Measurements from ENCODE around the gene IKBKE. TPM values are rescaled to one million over a fixed set of nuclear protein-coding genes. Genes with fewer than 3 reads are reported as not detected.

The IKBKE gene
- total RNA-seq, 2 donors from 2014 or later = 21.0 to 21.1 TPM

DNA sequence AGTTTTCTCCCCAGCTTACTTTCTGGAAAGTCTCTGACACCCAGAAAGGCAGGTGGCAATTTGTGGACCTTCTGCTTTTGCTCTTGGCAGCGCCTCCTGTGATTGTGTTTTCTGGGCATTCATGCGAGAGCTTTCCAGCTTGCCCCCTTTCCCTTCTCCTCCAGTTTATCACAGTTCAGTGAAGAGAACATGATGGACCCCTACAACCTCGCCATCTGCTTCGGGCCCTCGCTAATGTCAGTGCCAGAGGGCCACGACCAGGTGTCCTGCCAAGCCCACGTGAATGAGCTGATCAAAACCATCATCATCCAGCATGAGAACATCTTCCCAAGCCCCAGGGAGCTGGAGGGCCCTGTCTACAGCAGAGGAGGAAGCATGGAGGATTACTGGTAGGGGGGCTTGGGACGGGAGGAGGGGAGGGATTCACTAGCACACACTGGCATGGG, 24.3 kb upstream of the IKBKE start:
- H3K36me3 Mint-ChIP-seq (ENCODE audit: insufficient read depth in 2 of 2) = peaks cover 0 to 13% of the 10 kb centered on the region in 2 donors
- H3K4me1 Mint-ChIP-seq (ENCODE audit: low read depth) = peaks cover 11% of the 10 kb centered on the region
- H3K27me3 Mint-ChIP-seq (ENCODE audit: low read depth) = no peaks in the 10 kb centered on the region

GRCh38 chr1:206446688-206447421, 23.4 kb upstream of the IKBKE start:
- no peak overlapping the region for H3K4me3 Mint-ChIP-seq
- no peaks in the 10 kb centered on the region for H3K9me3 Mint-ChIP-seq
- DNase-seq (no peak), ATAC-seq (replicated peaks in 1 of 2) (no peak)
- no peaks in the 10 kb centered on the region for H3K27me3 Mint-ChIP-seq (ENCODE audit: low read depth)
- H3K36me3 Mint-ChIP-seq (ENCODE audit: insufficient read depth in 2 of 2) = peaks cover 0 to 12% of the 10 kb centered on the region in 2 donors
- no peak overlapping the region for H3K27ac Mint-ChIP-seq
- peaks cover 9% of the 10 kb centered on the region for H3K4me1 Mint-ChIP-seq (ENCODE audit: low read depth)

More for the DNA sequence above, 24.3 kb upstream of the IKBKE start:
- H3K9me3 Mint-ChIP-seq = no peaks in the 10 kb centered on the region
- ATAC-seq (replicated peaks in 1 of 2) (no peak), DNase-seq (no peak)
- H3K27ac Mint-ChIP-seq = no peak overlapping the region
- H3K4me3 Mint-ChIP-seq = no peak overlapping the region

- no peak overlapping the region for H3K27ac Mint-ChIP-seq
- H3K27me3 Mint-ChIP-seq (ENCODE audit: low read depth) = no peaks in the 10 kb centered on the region
- H3K36me3 Mint-ChIP-seq (ENCODE audit: insufficient read depth in 2 of 2) = peaks cover 0 to 12% of the 10 kb centered on the region in 2 donors
- no peaks in the 10 kb centered on the region for H3K9me3 Mint-ChIP-seq
- DNase-seq = no peak
- H3K4me3 Mint-ChIP-seq = no peak overlapping the region
- no peak for ATAC-seq (replicated peaks in 1 of 2)
- peaks cover 9% of the 10 kb centered on the region for H3K4me1 Mint-ChIP-seq (ENCODE audit: low read depth)
These were observed 22.9 kb upstream of the IKBKE start for GRCh38 chr1:206447422-206447765.

GRCh38 chr1:206447792-206448191, 22.5 kb upstream of the IKBKE start:
- H3K4me3 Mint-ChIP-seq = no peak overlapping the region
- H3K27ac Mint-ChIP-seq = no peak overlapping the region
- peaks cover 9% of the 10 kb centered on the region for H3K4me1 Mint-ChIP-seq (ENCODE audit: low read depth)
- DNase-seq (no peak), ATAC-seq (replicated peaks in 1 of 2) (no peak)
- peaks cover 0 to 12% of the 10 kb centered on the region in 2 donors for H3K36me3 Mint-ChIP-seq (ENCODE audit: insufficient read depth in 2 of 2)
- H3K9me3 Mint-ChIP-seq = no peaks in the 10 kb centered on the region
- H3K27me3 Mint-ChIP-seq (ENCODE audit: low read depth) = no peaks in the 10 kb centered on the region

DNA sequence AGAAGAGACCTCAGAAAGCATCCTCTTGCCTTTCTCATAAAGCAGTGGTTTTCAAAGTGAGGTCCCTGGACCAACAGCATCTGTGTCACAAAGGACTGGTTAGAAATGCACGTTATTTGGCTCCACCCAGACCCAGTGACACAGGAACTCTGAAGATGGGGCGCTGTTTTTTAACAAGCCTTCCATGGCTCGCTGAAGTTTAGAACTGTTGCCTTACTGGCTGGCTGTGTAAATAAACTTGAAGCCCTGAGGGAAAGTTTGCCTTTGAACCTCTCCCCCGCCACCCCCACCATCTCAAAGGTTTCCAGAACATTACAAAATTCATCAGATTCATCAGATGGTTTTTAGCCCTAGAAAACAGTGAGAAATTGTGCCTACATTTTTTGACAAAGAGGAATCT, 21.8 kb upstream of the IKBKE start:
- Mint-ChIP-seq H3K9me3 (no peaks in the 10 kb centered on the region), H3K4me3 (no peak overlapping the region), H3K4me1 (ENCODE audit: low read depth) (peaks cover 9% of the 10 kb centered on the region), H3K27me3 (ENCODE audit: low read depth) (no peaks in the 10 kb centered on the region), H3K27ac (no peak overlapping the region), H3K36me3 (ENCODE audit: insufficient read depth in 2 of 2) (peaks cover 0 to 12% of the 10 kb centered on the region in 2 donors)
- DNase-seq (no peak), ATAC-seq (replicated peaks in 1 of 2) (no peak)

DNA sequence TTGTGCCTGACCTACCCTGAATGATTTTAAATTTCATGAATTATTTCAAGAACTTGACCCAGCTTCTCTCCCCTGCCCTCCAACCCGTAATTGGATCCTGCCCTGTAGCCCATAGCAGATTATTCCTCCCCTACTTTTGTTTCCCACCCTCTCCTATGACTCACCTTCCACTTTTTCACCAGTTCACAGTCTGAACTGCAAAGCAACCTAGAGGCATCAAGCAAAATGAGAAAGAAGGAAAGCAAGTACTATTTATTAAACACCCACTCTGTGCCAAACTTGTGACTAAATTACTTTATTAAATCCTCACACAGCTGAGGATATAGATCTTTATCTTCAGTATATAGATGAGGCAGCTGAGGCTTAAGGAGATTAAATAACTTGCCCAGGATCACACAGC, 20.7 kb upstream of the IKBKE start:
- ATAC-seq (replicated peaks in 1 of 2) (no peak), DNase-seq (no peak)
- H3K36me3 Mint-ChIP-seq (ENCODE audit: insufficient read depth in 2 of 2) = peaks cover 0 to 13% of the 10 kb centered on the region in 2 donors
- no peaks in the 10 kb centered on the region for H3K27me3 Mint-ChIP-seq (ENCODE audit: low read depth)
- H3K27ac Mint-ChIP-seq = no peak overlapping the region
- peaks cover 9% of the 10 kb centered on the region for H3K4me1 Mint-ChIP-seq (ENCODE audit: low read depth)
- no peaks in the 10 kb centered on the region for H3K9me3 Mint-ChIP-seq
- no peak overlapping the region for H3K4me3 Mint-ChIP-seq

DNA sequence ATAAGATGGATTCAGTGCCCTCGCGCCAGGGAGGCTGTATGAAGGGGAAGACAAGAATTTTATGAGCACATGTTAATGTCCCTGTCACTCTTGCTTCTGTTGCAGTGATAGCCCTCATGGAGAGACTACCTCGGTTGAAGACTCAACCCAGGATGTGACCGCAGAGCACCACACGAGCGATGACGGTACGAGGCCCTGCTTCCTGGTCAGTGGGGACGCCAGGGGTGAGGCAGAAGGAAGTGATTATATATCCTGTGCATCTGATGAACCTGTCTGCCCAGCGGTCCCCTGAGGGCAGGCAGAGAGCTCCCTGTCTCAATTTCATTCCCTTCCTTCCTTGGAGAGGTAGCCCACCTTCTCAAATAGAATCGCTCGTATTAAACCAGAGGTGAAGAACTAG, 20.0 kb upstream of the IKBKE start:
- H3K4me3 Mint-ChIP-seq = no peak overlapping the region
- H3K9me3 Mint-ChIP-seq = no peaks in the 10 kb centered on the region
- no peaks in the 10 kb centered on the region for H3K27me3 Mint-ChIP-seq (ENCODE audit: low read depth)
- no peak overlapping the region for H3K27ac Mint-ChIP-seq
- no peak for DNase-seq
- peaks cover 9% of the 10 kb centered on the region for H3K4me1 Mint-ChIP-seq (ENCODE audit: low read depth)
- H3K36me3 Mint-ChIP-seq (ENCODE audit: insufficient read depth in 2 of 2) = peaks cover 0 to 15% of the 10 kb centered on the region in 2 donors
- ATAC-seq (replicated peaks in 1 of 2) = no peak

GRCh38 chr1:206451134-206451686, 19.1 kb upstream of the IKBKE start:
- Mint-ChIP-seq H3K36me3 (ENCODE audit: insufficient read depth in 2 of 2) (peaks cover 0 to 15% of the 10 kb centered on the region in 2 donors), H3K27me3 (ENCODE audit: low read depth) (no peaks in the 10 kb centered on the region), H3K27ac (no peak overlapping the region), H3K4me1 (ENCODE audit: low read depth) (peaks cover 9% of the 10 kb centered on the region), H3K9me3 (no peaks in the 10 kb centered on the region), H3K4me3 (no peak overlapping the region)
- DNase-seq = no peak
- no peak for ATAC-seq (replicated peaks in 1 of 2)

- Mint-ChIP-seq H3K27ac (no peak overlapping the region), H3K4me1 (ENCODE audit: low read depth) (peaks cover 20% of the 10 kb centered on the region), H3K9me3 (no peaks in the 10 kb centered on the region), H3K4me3 (no peak overlapping the region), H3K36me3 (ENCODE audit: insufficient read depth in 2 of 2) (peaks cover 0 to 15% of the 10 kb centered on the region in 2 donors), H3K27me3 (ENCODE audit: low read depth) (no peaks in the 10 kb centered on the region)
- no peak for ATAC-seq (replicated peaks in 1 of 2)
- DNase-seq = no peak
These were observed 17.2 kb upstream of the IKBKE start for GRCh38 chr1:206453111-206453510.

DNA sequence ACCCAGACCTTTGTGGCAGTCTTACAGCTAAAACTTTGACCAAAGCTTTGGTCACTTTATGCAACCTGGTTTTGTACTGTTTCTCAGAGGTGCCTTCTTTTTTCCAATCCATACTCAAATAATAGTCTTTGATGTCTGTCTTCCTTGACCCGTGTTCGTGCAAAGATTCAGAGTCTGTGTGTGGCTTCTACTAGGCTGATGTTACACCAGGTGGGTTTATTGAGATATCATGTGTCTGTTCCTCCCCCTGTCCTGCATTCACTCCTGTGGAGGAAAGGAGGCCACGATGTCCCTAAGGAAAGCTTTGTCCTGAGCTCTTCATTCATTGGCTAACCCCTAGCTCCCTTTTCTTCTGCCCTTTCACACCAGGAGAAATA, 15.0 kb upstream of the IKBKE start:
- no peak overlapping the region for H3K4me3 Mint-ChIP-seq
- DNase-seq (no peak), ATAC-seq (replicated peaks in 1 of 2) (no peak)
- H3K27me3 Mint-ChIP-seq (ENCODE audit: low read depth) = no peaks in the 10 kb centered on the region
- H3K27ac Mint-ChIP-seq = no peak overlapping the region
- H3K9me3 Mint-ChIP-seq = no peaks in the 10 kb centered on the region
- H3K4me1 Mint-ChIP-seq (ENCODE audit: low read depth) = peaks cover 11% of the 10 kb centered on the region
- peaks cover 0 to 7% of the 10 kb centered on the region in 2 donors for H3K36me3 Mint-ChIP-seq (ENCODE audit: insufficient read depth in 2 of 2)

GRCh38 chr1:206455666-206456344, 14.5 kb upstream of the IKBKE start:
- Mint-ChIP-seq H3K4me3 (no peak overlapping the region), H3K4me1 (ENCODE audit: low read depth) (peaks cover 11% of the 10 kb centered on the region), H3K9me3 (no peaks in the 10 kb centered on the region), H3K36me3 (ENCODE audit: insufficient read depth in 2 of 2) (peaks cover 0 to 3% of the 10 kb centered on the region in 2 donors), H3K27ac (peak overlapping the region; percentile 78), H3K27me3 (ENCODE audit: low read depth) (no peaks in the 10 kb centered on the region)
- no peak for ATAC-seq (replicated peaks in 1 of 2)
- DNase-seq = no peak

- no peaks in the 10 kb centered on the region for H3K27me3 Mint-ChIP-seq (ENCODE audit: low read depth)
- peaks cover 0 to 3% of the 10 kb centered on the region in 2 donors for H3K36me3 Mint-ChIP-seq (ENCODE audit: insufficient read depth in 2 of 2)
- peak overlapping the region; percentile 78 for H3K27ac Mint-ChIP-seq
- ATAC-seq (replicated peaks in 1 of 2) (no peak), DNase-seq (no peak)
- peaks cover 14% of the 10 kb centered on the region for H3K4me1 Mint-ChIP-seq (ENCODE audit: low read depth)
- no peaks in the 10 kb centered on the region for H3K9me3 Mint-ChIP-seq
- H3K4me3 Mint-ChIP-seq = no peak overlapping the region
These were observed 13.5 kb upstream of the IKBKE start for GRCh38 chr1:206456577-206457370.

All from activated T-cell treated with anti-CD3 and anti-CD28 coated beads, Interleukin-2, amount 50 U/mL, for 72 hours (primary cell).